ENCODE measurements around the gene STC2. TPM values are rescaled to one million over a fixed set of nuclear protein-coding genes. Genes with fewer than 3 reads are reported as not detected.

The STC2 gene
- total and polyA plus RNA-seq, 8 donors = 6.1 to 117 (median 12.4) TPM

- no peak overlapping the region for H3K27ac ChIP-seq
- no peak overlapping the region for H3K4me3 ChIP-seq
- FAIRE-seq = no peak
- 70% methylated on average over 17 of the region's 17 CpGs for WGBS, 2 donors
- no peaks in the 10 kb centered on the region for H3K27me3 ChIP-seq
- H3K36me3 ChIP-seq = no peaks in the 10 kb centered on the region
- H3K4me1 ChIP-seq = peaks cover 0 to 12% (median 0%) of the 10 kb centered on the region in 3 donors
- no peak for TF ChIP-seq CTCF (IDR thresholded peaks at IDR 0.05)
- ATAC-seq = no peak
- intact Hi-C loops (cut with DNase I) = no loop called here
- no peaks in the 10 kb centered on the region for H3K9me3 ChIP-seq
- no peak for DNase-seq
Observed at GRCh38 chr5:173301695-173302545, 26.3 kb downstream of the STC2 start.

DNA sequence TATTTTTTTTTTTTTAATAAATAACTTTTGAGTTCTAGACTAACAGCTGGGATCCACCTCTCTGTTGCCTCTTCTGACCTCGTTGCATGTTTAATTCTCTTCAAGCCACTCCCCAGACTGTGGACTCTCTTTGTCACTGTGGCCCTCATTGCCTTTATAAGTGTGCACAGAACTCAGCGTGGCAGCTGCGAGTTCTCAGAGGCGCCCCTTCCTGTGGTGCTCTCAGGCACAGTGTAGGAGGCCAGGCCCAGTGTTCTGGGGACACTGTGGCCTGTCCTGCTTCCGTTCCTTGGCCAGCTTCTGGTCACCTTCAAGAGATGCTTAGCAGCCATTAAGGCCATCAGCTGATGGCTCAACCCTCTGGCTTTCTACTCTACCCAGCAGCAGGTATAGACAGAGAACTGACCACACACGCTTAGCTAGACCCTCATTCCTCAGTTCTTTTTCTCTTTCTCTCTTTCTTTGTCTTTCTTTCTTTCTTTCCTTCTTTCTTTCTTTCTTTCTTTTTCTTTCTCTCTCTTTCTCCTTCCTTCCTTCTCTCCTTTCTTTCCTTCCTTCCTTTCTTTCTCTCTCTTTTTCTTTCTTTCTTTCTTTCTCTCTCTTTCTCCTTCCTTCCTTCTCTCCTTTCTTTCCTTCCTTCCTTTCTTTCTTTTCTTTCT, 27.7 kb downstream of the STC2 start:
- intact Hi-C loops (cut with DNase I) = no loop called here
- TF ChIP-seq CTCF (IDR thresholded peaks at IDR 0.05) = no peak
- Histone ChIP-seq H3K9me3 (no peaks in the 10 kb centered on the region), H3K4me1 (peaks cover 0 to 12% (median 0%) of the 10 kb centered on the region in 3 donors), H3K4me3 (no peak overlapping the region), H3K27me3 (no peaks in the 10 kb centered on the region), H3K27ac (no peak overlapping the region), H3K36me3 (no peaks in the 10 kb centered on the region)
- FAIRE-seq = no peak
- no peak for DNase-seq
- ATAC-seq = no peak
- WGBS, 2 donors = 82 to 90% methylated on average over 6 of the region's 6 CpGs

DNA sequence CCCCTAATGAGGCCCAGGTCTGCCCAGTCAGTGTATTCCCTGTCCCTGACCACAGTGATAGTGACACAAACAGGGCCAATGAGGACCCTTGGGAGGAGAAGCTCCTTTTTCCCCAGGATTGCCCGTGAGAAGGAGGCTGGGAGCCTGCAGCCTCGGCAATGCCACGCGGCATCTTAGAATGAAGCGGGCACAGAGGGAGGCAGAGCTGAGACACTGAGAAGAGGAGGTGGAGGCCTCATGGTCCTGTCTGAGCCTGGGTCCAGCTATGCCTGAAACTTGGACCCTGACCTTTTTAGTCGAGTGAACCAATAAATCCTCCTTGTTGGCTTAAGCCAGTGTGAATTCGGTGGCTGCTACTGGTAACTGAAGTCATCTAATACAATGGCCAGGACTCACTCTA, 28.4 kb downstream of the STC2 start:
- DNase-seq (no peak), FAIRE-seq (no peak), ATAC-seq (no peak)
- H3K9me3 ChIP-seq = no peaks in the 10 kb centered on the region
- no peaks in the 10 kb centered on the region for H3K27me3 ChIP-seq
- no peaks in the 10 kb centered on the region for H3K36me3 ChIP-seq
- WGBS, 2 donors = 90 to 92% methylated on average over 7 of the region's 7 CpGs
- no peak for TF ChIP-seq CTCF (IDR thresholded peaks at IDR 0.05)
- intact Hi-C loops (cut with DNase I) = loop anchor here in 2 of 3 donors (5.0 to 10.0 kb wide), 3 partner anchors 37 to 275 kb away; no protein-coding TSS in a partner anchor
- no peak overlapping the region for H3K27ac ChIP-seq
- H3K4me1 ChIP-seq = peaks cover 0 to 12% (median 0%) of the 10 kb centered on the region in 3 donors
- no peak overlapping the region for H3K4me3 ChIP-seq

DNA sequence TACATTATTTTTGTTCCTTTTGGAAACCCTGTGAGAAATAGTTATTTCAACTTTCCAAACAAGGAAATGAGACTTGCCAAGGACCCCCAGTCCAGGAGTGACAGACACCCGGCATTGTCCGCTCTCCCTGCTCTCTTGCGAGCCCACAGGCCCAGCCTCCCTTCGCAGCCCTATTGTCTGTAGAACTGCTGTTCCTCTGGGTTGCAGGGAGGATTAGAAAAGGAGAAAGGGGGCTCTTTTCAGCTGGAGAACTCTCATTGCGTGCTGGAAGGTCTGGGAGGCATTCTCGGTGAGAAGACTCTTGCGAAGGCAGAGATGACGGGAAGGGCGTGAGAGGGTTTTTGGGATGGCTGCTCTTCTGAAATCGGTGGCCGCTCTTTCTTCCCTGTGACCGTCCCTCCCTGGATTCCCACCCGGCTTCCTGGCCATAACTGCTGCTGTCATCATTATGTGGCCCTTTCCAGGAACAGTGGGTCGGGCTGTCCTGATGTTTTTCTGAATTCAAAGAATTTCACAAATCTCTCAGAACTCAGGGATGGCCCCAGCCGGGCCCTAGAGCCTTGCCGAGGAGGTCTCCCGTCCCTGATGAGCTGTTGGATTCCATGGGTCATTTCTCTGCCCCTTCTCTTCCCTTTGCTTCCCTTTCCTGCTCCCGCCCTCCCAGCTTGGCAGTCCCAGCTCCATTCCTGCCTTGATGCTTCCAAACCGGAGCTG, 29.8 kb downstream of the STC2 start:
- TF ChIP-seq CTCF (IDR thresholded peaks at IDR 0.05) = no peak
- H3K27ac ChIP-seq = no peak overlapping the region
- H3K4me1 ChIP-seq = peaks cover 0 to 12% (median 0%) of the 10 kb centered on the region in 3 donors
- DNase-seq (no peak), FAIRE-seq (no peak), ATAC-seq (no peak)
- WGBS, 2 donors = 76 to 77% methylated on average over 19 of the region's 19 CpGs
- H3K36me3 ChIP-seq = no peaks in the 10 kb centered on the region
- no peak overlapping the region for H3K4me3 ChIP-seq
- H3K9me3 ChIP-seq = no peaks in the 10 kb centered on the region
- intact Hi-C loops (cut with DNase I) = loop anchor here in 2 of 3 donors (5.0 to 10.0 kb wide), 3 partner anchors 39 to 276 kb away; no protein-coding TSS in a partner anchor
- no peaks in the 10 kb centered on the region for H3K27me3 ChIP-seq

Measured in pancreas (tissue), 10 donors.